Stimulated activated naive CD8-positive, alpha-beta T cell treated with anti-CD3 and anti-CD28 coated beads, Interleukin-15, Interleukin-2, amounts not matched to agents 100 U/mL and 50 U/mL, for 24 hours (primary cell): Measurements from ENCODE around the gene CELF1.
"Not testable (repeated sequence)": the region's sequence is repeated elsewhere in the genome, so short reads cannot be mapped to it uniquely, and the experiment has no call there.

Experiments used
- ATAC-seq: fragments of 150-1000 bp; cut with Tn5 transposase; one replicate; pipeline ENCODE4 v1.10.0; 2021
- DNase-seq: peaks from one replicate; pipeline ENCODE4 v3.0.0; 2021

CELF1 gene

DNA sequence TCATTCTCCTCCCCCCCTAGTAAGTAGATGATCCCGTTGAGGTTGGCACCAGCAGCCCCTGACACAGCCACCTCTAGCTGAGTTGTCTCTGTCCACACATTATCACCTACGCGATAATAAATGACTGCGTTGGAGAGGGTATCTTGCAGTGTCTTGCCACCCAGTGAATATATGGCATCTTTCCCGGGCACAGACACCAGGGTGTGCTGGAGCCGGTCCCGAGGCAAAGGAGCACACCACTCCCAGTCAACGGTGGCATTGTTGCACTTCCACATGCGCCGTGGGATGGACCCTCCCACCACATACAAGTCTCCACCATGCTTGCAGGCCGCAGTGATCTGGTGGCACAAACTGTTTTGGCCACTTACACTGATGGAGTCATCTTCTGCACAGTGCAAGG is 20.4 kb upstream of the CELF1 start:
- DNase-seq (no peak), ATAC-seq (no peak)

GRCh38 chr11:47572715-47573255 is 19.9 kb upstream of the CELF1 start:
- no peak for ATAC-seq
- no peak for DNase-seq

DNA sequence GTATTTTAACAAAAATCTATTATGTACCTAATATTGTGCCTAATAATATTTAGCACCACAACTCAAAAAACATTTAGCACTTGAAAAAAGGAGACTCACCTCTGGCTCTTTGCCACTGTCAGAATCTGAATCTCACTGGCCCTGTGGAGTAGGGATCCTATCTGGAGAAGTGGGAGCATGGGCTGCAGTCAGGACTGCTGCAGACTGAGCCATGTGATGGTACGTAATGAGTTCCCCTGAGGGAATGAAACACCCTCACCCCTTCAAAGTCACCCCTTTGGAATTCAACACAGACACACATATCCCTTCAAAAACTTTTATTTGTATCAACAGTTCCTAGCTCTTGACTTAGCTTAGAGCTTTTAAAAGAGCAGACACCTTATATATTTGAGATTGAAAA is 19.0 kb upstream of the CELF1 start:
- ATAC-seq (no peak), DNase-seq (no peak)

DNA sequence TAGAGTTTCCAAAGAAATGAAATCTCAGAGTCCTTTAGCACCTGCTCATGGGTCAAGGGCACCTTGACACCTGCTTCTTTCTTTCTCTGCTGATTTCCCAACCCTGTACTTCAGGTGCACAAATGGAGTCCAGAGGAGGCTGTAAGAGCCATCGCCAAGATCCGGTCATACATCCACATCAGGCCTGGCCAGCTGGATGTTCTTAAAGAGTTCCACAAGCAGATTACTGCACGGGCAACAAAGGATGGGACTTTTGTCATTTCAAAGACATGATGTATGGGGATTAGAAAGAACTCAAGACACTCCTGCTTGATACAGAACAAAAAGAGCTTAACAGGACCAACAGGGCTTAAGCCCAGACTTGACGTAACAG is 18.4 kb upstream of the CELF1 start:
- ATAC-seq (no peak), DNase-seq (no peak)

DNA sequence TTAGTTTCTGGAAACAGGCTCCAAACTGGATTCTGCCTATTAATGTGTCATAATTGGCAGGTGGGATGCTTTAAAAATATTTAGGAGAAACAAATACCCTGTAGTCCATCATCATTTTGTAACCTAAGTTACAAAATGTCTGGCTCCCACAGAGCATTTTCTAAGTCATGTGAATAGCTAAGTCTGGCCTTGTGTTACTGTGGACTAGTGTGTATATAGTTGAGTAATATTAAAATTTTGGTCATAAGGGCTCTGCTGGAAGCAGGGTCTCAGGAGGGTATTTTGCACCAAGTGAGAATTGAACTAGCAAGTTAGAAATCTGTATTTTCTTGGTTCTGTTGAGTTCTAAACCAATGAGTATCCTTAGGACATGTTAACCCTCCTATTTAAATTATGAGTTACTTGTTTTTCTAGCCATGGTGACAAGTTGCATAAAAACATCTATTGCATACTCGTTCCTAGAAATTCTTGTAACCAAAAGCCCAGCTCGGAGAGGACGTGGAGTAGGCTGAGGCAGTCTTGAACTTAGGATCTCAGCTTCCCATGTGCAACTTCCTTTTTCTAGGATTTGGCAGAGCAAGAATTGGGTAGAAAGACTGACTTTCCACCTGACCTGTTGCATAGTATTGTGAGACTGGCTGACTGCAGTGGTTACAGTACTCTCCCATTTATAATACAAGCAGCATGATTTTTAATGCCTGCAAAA is 17.9 kb upstream of the CELF1 start:
- DNase-seq: no peak
- no peak for ATAC-seq

DNA sequence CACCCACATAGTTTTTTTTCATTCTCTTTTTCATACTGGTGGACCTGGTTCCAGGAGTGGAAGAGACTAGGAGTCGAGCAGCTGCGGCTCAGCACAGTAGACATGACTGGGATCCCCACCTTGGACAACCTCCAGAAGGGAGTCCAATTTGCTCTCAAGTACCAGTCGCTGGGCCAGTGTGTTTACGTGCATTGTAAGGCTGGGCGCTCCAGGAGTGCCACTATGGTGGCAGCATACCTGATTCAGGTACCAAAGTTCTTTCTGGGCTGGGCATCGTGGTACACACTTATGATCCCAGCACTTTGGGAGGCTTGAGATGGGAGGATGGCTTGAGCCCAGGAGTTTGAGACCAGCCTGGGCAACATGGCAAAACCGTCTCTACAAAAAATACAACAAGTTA is 16.7 kb upstream of the CELF1 start:
- no peak for ATAC-seq
- no peak for DNase-seq

GRCh38 chr11:47566149-47566698 is 13.3 kb upstream of the CELF1 start:
- DNase-seq (peak; percentile 27), ATAC-seq (no peak)

DNA sequence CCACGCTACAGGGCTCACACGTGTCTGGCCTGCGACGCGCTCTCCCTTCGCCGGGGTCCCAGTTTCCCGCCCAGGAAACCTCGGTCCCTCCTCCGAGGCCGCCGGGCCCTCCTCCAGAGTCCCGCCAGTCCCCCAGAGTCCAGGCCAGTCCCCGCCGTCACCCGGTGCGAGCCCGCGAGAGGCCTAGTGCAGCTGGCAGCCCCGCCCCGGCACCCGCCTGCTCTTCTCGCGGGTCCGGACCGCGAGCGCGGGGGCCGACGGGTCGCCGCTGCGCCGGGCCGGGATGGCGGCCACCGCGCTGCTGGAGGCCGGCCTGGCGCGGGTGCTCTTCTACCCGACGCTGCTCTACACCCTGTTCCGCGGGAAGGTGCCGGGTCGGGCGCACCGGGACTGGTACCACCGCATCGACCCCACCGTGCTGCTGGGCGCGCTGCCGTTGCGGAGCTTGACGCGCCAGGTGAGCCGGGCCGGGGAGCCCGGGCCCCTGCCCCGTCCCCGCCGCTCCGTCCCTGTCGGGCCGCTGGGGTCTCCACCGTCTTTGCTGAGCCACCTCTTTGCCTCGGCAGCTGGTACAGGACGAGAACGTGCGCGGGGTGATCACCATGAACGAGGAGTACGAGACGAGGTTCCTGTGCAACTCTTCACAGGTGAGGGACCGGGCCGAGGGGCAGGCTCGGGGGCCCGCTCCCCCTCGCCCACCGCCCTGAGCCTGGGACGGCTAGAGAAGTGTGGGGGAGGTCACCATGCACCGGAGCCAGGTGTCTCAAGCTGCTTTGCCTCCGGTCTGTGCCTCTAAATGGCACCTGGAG is 12.6 kb upstream of the CELF1 start, which contains the start of gene PTPMT1:
TSS of gene PTPMT1 (plus strand) at position 260 of the 809 bp plus-strand sequence. CDS start at position 284, 24 bp downstream.
- peak; percentile 91 for ATAC-seq

GRCh38 chr11:47564933-47565339 is 12.0 kb upstream of the CELF1 start:
- no peak for DNase-seq
- no peak for ATAC-seq

More for the DNA sequence above, 12.6 kb upstream of the CELF1 start, which contains the start of gene PTPMT1:
- DNase-seq: peak; percentile 81

GRCh38 chr11:47564366-47564765 is 11.4 kb upstream of the CELF1 start:
- not testable (repeated sequence) for DNase-seq, ATAC-seq

DNA sequence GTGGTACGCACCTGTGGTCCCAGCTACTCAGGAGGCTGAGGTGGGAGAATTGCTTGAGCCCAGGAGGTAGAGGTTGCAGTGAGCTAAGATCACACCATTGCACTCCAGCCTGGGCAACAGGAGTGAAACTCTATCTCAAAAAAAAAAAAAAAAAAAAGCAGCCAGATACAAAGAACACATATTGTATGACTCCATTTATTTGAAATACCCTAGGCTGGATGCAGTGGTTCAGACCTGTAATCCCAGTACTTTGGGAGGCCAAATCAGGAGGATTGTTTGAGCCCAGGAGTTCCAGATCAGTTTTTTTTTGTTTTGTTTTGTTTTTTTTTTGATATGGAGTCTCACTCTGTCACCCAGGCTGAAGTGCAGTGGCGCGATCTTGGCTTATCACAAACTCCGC is 9.5 kb upstream of the CELF1 start:
- DNase-seq, ATAC-seq: not testable (repeated sequence)

GRCh38 chr11:47560426-47560825 is 7.5 kb upstream of the CELF1 start:
- DNase-seq: no peak

GRCh38 chr11:47558695-47559094 is 5.8 kb upstream of the CELF1 start:
- ATAC-seq (no peak), DNase-seq (no peak)

More at GRCh38 chr11:47560426-47560825, 7.5 kb upstream of the CELF1 start:
- no peak for ATAC-seq

GRCh38 chr11:47557004-47557403 is 4.1 kb upstream of the CELF1 start:
- not testable (repeated sequence) for ATAC-seq, DNase-seq

DNA sequence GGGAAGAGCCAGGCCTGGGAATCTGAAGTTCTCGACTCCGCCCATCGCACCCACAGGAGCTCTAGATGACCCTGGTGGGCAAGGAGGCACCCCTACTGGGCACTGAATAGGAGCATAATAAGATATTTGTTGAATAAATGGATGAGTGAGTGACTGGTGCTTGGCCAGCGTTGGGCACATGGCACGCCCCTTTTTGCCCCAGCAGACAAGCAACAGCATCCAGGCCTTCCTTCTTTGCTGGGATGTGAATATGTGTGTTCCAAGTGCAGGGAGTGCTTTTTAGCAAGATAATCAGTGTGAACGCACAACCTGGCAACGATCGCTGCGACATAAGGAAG is 443 bp upstream of the CELF1 start:
- peak; percentile 17 for ATAC-seq
- no peak for DNase-seq

GRCh38 chr11:47552056-47552565 is 821 bp downstream of the CELF1 start:
- peak; percentile 39 for DNase-seq
- peak; percentile 3 for ATAC-seq

GRCh38 chr11:47551086-47551485 is 1.8 kb downstream of the CELF1 start:
- DNase-seq: no peak
- no peak for ATAC-seq

GRCh38 chr11:47550288-47551047 is 2.5 kb downstream of the CELF1 start:
- ATAC-seq (no peak), DNase-seq (no peak)

DNA sequence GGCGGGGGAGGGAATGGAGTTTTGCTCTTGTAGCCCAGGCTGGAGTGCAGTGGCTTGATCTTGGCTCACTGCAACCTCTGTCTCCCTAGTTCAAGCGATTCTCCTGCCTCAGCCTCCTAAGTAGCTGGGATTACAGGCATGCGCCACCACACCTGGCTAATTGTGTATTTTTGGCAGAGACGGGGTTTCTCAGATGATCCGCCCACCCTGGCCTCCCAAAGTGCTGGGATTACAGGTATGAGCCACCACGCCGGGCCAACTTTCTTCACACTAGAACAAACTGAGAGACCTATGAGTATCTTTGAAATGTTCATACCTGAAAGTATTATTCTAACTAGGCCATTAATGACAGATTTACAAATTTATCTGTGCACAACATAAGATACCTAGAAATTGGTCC is 6.7 kb downstream of the CELF1 start:
- not testable (repeated sequence) for DNase-seq, ATAC-seq

DNA sequence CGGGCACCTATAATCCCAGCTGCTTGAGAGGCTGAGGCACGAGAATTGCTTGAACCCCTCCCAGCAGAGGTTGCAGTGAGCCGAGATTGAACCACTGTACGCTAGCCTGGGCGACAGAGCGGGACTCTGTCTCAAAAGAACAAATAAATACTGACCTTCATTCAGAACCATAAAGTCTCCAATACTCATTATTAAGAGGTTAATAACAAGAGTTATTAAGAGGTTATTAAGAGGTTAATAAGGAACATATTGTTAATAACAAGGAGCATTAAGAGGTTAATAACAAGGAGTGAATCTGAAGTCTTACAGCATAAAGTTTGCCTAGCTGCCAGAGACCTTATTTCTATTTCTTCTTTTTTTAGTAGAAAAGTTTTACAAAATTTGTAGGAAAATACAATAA is 7.6 kb downstream of the CELF1 start:
- DNase-seq: no peak
- ATAC-seq: no peak

GRCh38 chr11:47541070-47541469 is 11.9 kb downstream of the CELF1 start:
- DNase-seq: no peak
- no peak for ATAC-seq

DNA sequence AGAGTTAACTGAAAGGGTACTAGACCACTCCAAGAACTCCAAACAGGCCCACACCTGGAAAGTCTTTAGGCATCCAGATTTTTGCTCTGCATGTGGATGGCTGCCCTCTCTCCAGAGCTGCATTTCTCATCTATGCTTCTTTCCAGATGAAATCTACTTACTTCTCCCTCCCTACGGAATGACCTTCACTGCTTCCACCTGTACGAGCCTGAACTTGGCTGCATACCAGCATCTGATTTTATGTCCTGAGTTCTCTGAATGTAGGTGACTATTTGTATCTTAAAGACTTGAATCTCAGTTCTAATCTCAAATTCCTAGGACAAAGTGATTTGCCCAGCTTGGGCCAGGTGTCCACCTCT is 13.3 kb downstream of the CELF1 start:
- DNase-seq (no peak), ATAC-seq (no peak)
